HepG2 (cell line): ENCODE results near the gene CTNNA1. TPM values are rescaled to one million over a fixed set of nuclear protein-coding genes. Genes with fewer than 3 reads are reported as not detected.

Experiments used
- EED ChIP-seq: sonication (generic); formaldehyde crosslinking; IDR thresholded peaks from 2 replicates; pipeline ENCODE4 v1.5.0; 2020; ENCODE audit warnings: mild to moderate bottlenecking, missing genetic modification reagents
- ELF4 ChIP-seq: sonication (generic); formaldehyde crosslinking; IDR thresholded peaks from 2 replicates; pipeline ENCODE4 v1.5.0; 2020; ENCODE audit warnings: missing genetic modification reagents, mild to moderate bottlenecking, moderate library complexity, borderline replicate concordance
- HOXA5 ChIP-seq: sonication (generic); formaldehyde crosslinking; IDR thresholded peaks from 2 replicates; pipeline ENCODE4 v1.4.0; 2020; ENCODE audit warnings: missing genetic modification reagents
- IKZF4 ChIP-seq: sonication (generic); formaldehyde crosslinking; IDR thresholded peaks from 2 replicates; pipeline ENCODE4 v1.5.1; 2020; ENCODE audit warnings: borderline replicate concordance, mild to moderate bottlenecking, low read depth, missing genetic modification reagents; ENCODE audit errors: not compliant biosample characterization
- MBNL3 ChIP-seq: fragments of 250-450 bp; sonication (Bioruptor Pico); conservative IDR thresholded peaks from 2 replicates; pipeline ENCODE4 v1.8.0; 2022; ENCODE audit warnings: mild to moderate bottlenecking, inconsistent platforms
- MEIS2 ChIP-seq: sonication (generic); formaldehyde crosslinking; IDR thresholded peaks from 2 replicates; pipeline ENCODE4 v1.9.0; 2021; ENCODE audit warnings: mild to moderate bottlenecking, missing genetic modification reagents
- MTA1 ChIP-seq: sonication (generic); formaldehyde crosslinking; IDR thresholded peaks from 2 replicates; pipeline ENCODE4 v1.4.0; 2020; ENCODE audit warnings: missing genetic modification reagents, mild to moderate bottlenecking, borderline replicate concordance
- MYC ChIP-seq: sonication (generic); formaldehyde crosslinking; IDR thresholded peaks from 2 replicates; pipeline ENCODE4 v1.9.0; 2021; ENCODE audit warnings: missing genetic modification reagents, borderline replicate concordance
- POLR2AphosphoS5 ChIP-seq: IDR thresholded peaks from 2 replicates; pipeline ENCODE4 v1.6.1; 2012; ENCODE audit warnings: low read depth, low read length
- SNAPC5 ChIP-seq: sonication (generic); formaldehyde crosslinking; IDR thresholded peaks from 2 replicates; pipeline ENCODE4 v1.8.1; 2023; ENCODE audit warnings: mild to moderate bottlenecking, missing genetic modification reagents, borderline replicate concordance
- SP1 ChIP-seq, 2 experiments: fragments of 450-650 bp in 1 of 2; sonication (generic) in 1 of 2; formaldehyde crosslinking in 1 of 2; IDR thresholded peaks; 2 replicates each; pipeline versions ENCODE4 v1.4.0 to v1.6.1; 2016 to 2020; ENCODE audit warnings: missing genetic modification reagents in 1 of 2
- SP140L ChIP-seq: sonication (generic); formaldehyde crosslinking; IDR thresholded peaks from 2 replicates; pipeline ENCODE4 v1.4.0; 2020; ENCODE audit warnings: missing genetic modification reagents, borderline replicate concordance
- TERF1 ChIP-seq: sonication (generic); formaldehyde crosslinking; IDR thresholded peaks from 2 replicates; pipeline ENCODE4 v1.8.0; 2022; ENCODE audit warnings: mild to moderate bottlenecking, missing genetic modification reagents, moderate library complexity
- TFE3 ChIP-seq: IDR thresholded peaks from 2 replicates; pipeline ENCODE4 v1.6.1; 2016
- ZBTB3 ChIP-seq: sonication (generic); formaldehyde crosslinking; IDR thresholded peaks from 2 replicates; pipeline ENCODE4 v1.4.0; 2020; ENCODE audit warnings: low read depth, mild to moderate bottlenecking, moderate library complexity, missing genetic modification reagents, borderline replicate concordance
- ZNF441 ChIP-seq: sonication (generic); formaldehyde crosslinking; IDR thresholded peaks from 2 replicates; pipeline ENCODE4 v1.7.0; 2021; ENCODE audit warnings: missing genetic modification reagents, borderline replicate concordance
- ZNF569 ChIP-seq: sonication (generic); formaldehyde crosslinking; IDR thresholded peaks from 2 replicates; pipeline ENCODE4 v1.5.0; 2020; ENCODE audit warnings: mild to moderate bottlenecking, missing genetic modification reagents, moderate library complexity, borderline replicate concordance
- ZNF570 ChIP-seq: sonication (generic); formaldehyde crosslinking; IDR thresholded peaks from 2 replicates; pipeline ENCODE4 v1.4.0; 2020; ENCODE audit warnings: mild to moderate bottlenecking, missing genetic modification reagents, borderline replicate concordance
- ZNF768 ChIP-seq: sonication (generic); formaldehyde crosslinking; IDR thresholded peaks from 2 replicates; pipeline ENCODE4 v1.4.0; 2020; ENCODE audit warnings: missing genetic modification reagents
- ZNF770 ChIP-seq: sonication (generic); formaldehyde crosslinking; IDR thresholded peaks from 2 replicates; pipeline ENCODE4 v1.5.0; 2020; ENCODE audit warnings: mild to moderate bottlenecking, missing genetic modification reagents
- polyA plus RNA-seq, 8 experiments: library from polyadenylated mRNA; depleted of rRNA in 3 of 8; stranded (reverse) in 7 of 8; unstranded in 1 of 8; fragments of >200 nt; fragmentation: Illumina TruSeq in 4 of 8; extraction: Trizol in 4 of 8; gene quantifications; 2 replicates each; pipeline versions ENCODE4 v1.2.1 to v1.2.3, GENCODE V29; 2011 to 2016; ENCODE audit warnings: low read depth in 4 of 8, missing spikeins in 1 of 8, mixed read lengths in 1 of 8; ENCODE audit not compliant: insufficient read depth in 1 of 8
- total RNA-seq, 5 experiments: library from RNA; depleted of rRNA; stranded (reverse); fragments of >200 nt; fragmentation: Illumina TruSeq; extraction: Trizol; gene quantifications; 2 replicates each; pipeline ENCODE4 v1.2.3, GENCODE V29; 2016; ENCODE audit warnings: low read depth in 1 of 5

Gene CTNNA1
- total and polyA plus RNA-seq, 2 of the 13 experiments (the other 11 are each of a cell fraction or from before 2014, with no cell fraction given), result 66.8 to 162 TPM

- no peak for TF ChIP-seq SP1 (IDR thresholded peaks at IDR 0.05)
- no peak for TF ChIP-seq SP1 (CRISPR knock-in tag; IDR thresholded peaks at IDR 0.05)
- 0 out of 2 replicates have a peak, but pooled peaks have one; percentile 35 for TF ChIP-seq SNAPC5
- TF ChIP-seq EED (CRISPR knock-in tag), result no peak
- no peak for TF ChIP-seq SP140L (CRISPR knock-in tag)
- no peak for TF ChIP-seq HOXA5
- peak; percentile 58 for TF ChIP-seq POLR2AphosphoS5
- no peak for TF ChIP-seq ZNF570 (CRISPR knock-in tag)
- TF ChIP-seq MBNL3 (CRISPR knock-in tag), result no peak
- TF ChIP-seq ZNF770 (CRISPR knock-in tag), result peak; percentile 56
- TF ChIP-seq ZNF569, result no peak
- TF ChIP-seq TFE3 (CRISPR knock-in tag), result peak; percentile 44; the same call in 1 of the 2 replicates
- no peak for TF ChIP-seq ZNF441 (CRISPR knock-in tag)
- no peak for TF ChIP-seq MTA1 (CRISPR knock-in tag)
- TF ChIP-seq MYC (CRISPR knock-in tag), result peak; percentile 40; the same call in 1 of the 2 replicates
- TF ChIP-seq MEIS2 (CRISPR knock-in tag), result 0 out of 2 replicates have a peak, but pooled peaks have one; percentile 26
- TF ChIP-seq TERF1 (CRISPR knock-in tag), result no peak
- TF ChIP-seq ELF4 (CRISPR knock-in tag), result no peak
- TF ChIP-seq ZBTB3, result no peak
- TF ChIP-seq ZNF768, result no peak
- TF ChIP-seq IKZF4 (CRISPR knock-in tag), result no peak
These were observed 27.3 kb upstream of the CTNNA1 start (continued) for GRCh38 chr5:138725818-138726416.
